GM18520 (cell line): ENCODE data around the gene CDH4.

ENCODE experiments used
- ATAC-seq: cut with Tn5 transposase; IDR thresholded peaks from one replicate; pipeline ENCODE4 v1.9.1; 2021; ENCODE audit not compliant: unreplicated experiment

Gene CDH4

DNA sequence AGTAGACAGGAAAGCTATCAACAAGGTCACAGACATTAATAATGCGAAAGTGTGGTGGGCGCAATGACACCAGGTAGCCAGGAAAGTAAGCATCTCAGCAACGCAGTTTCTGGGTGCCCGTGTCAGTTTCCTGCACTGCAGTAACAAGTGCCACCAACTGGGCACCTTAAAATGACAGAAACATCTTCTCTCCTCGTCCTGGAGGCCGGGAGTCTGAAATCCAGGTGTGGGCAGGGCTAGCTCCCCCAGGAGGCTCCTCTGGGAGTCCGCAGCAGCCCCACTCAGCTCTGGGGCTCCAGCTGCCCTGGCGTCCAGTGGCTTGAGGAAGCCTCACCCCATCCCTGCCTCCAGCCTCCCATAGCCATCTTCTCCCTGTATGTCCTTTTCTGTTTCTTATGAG is 426.4 kb downstream of the CDH4 start:
- ATAC-seq: no peak

DNA sequence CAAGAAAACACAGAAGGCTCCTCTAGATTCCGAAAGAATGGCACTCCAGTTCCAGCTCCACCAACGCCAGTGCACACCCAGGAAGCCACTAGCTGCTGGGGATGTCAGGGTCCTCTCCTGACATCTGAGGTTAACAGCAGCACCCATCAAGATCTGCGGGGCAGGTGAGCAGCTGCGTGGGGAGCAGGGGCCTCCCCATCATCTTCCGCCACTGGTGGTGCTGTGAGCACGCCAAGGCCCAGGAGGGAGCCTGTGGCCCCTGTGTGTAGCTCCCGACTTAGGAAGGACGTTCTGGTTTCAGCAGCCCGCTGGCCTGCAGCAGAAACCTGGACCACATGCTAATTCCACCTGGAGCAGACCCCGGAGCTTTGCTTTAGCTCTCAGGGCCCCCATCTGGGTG is 427.4 kb downstream of the CDH4 start:
- ATAC-seq: no peak

DNA sequence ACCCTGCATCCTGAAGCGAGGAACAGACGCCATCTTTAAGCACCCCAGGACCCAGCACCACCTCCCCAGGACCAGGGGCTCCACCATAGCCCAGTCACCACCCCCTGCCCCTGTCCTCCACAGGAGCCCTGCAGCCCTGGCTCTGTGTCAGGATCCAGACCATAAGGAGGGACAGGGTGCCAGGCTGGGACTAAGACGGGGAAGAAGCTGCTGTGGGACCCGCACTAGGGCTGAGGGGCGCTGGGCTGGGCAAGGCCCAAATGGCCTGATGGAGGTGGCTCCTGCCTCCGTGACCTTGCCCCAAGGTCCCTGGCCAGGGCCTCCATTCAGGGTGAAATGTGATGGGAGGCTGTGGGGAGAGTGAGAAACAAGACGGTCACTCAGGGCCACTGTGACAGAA is 428.0 kb downstream of the CDH4 start:
- ATAC-seq: no peak

DNA sequence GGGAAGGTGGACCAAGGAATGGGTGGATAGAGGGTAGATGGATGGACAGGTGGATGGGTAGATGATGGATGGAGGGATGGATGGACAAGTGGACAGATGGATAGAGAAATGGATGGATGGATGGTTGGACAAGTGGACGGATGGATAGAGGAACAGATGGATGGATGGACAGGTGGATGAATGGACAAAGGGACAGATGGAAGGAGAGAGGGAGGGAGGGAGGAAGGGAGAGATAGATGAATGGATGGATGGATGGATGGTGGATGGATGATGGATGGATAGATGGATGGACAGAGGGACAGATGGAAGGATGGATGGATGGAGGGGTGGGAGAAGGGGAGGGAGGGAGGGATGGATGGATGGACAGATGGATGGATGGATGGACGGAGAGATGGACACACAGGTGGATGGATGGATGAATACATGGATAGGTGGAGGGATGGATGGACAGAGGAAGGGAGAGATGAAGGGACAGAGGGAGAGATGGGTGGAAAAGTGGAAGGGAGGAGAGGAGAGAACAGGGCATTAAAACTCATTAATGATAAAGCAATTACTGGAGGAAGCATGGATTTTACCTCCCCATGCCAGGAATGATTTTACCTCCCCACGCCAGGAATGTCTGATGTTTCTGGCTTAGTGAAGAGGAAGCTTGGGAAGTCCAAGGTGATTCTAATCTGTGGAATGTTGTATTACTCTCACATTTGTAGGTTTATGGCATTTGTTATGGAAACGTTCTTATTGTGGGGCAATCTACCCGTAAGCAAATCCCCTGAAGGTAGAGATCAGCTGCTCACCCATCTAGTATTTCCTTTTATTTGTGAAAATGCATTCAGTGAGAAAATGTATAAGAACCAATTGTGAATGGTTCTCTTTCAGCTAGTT is 430.3 kb downstream of the CDH4 start:
- no peak for ATAC-seq

DNA sequence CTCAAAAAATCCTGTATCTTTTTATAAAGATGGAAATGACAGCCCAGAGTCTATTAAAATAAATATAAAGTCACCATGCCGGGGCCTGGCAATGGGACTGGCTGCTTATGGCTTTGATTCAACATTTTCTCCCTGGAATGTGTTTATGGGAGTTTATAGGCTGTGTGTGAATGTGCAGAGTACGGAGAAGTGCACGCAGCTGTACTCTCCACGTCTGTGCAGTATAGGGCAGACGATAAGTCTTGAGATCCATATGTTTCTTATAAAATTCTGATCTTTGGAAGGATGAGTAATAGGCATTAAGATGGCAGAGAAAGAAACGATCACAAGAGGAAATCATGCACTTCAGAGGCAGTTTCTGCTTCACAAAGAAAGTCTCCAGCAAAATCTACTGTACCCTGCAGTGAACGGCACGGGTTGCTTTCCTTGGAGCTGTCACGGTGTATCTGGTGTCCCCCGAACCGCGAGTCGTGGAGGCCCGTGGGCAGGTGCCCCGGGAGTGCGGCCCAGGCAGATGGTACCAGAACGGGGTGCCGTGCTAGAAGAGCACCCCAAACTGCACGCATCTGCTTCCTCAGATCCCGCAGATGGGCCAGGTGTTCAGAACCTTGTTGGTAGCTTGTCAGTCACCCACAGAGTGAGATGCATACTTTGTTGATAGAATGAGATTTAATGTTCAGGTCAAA is 431.1 kb downstream of the CDH4 start:
- no peak for ATAC-seq

DNA sequence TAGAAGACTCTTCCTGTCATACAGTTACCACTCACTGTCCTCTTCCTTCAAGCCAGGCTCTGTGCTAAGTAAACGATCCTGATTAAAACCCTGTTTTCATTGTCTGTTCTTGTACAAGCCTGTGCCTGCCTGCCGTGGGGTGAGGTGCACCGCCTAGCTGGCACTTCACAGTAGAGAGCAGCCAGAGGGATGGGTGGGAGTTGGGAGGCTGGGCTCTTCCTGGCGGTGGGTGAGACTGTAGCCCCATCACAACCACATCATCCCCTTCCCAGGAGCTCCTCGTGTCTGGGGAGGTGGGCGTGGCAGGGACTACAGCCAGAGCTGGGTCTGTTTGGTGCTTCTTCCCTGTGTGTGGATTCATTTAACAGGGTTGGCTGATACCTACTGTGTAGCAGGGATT is 431.7 kb downstream of the CDH4 start:
- ATAC-seq: no peak

DNA sequence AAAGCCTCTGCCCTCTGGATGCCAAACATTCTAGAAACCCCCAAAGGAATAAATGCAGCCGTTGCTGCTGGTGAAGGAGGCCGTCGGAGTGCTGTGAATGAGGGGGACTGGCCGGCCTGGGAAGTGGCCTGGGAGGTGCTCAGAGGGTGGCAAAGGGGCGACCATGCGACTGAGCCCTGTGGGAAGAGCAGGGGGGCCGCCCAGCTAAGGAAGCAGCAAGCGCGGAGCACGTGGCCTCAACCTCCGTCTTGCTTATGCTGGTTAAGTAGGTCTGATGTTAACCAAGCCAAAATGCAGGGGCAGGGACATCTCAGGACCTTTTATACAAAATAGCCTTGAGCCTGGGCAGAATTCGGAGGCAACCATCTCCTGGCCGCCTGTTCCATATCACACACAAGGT is 432.1 kb downstream of the CDH4 start:
- no peak for ATAC-seq

DNA sequence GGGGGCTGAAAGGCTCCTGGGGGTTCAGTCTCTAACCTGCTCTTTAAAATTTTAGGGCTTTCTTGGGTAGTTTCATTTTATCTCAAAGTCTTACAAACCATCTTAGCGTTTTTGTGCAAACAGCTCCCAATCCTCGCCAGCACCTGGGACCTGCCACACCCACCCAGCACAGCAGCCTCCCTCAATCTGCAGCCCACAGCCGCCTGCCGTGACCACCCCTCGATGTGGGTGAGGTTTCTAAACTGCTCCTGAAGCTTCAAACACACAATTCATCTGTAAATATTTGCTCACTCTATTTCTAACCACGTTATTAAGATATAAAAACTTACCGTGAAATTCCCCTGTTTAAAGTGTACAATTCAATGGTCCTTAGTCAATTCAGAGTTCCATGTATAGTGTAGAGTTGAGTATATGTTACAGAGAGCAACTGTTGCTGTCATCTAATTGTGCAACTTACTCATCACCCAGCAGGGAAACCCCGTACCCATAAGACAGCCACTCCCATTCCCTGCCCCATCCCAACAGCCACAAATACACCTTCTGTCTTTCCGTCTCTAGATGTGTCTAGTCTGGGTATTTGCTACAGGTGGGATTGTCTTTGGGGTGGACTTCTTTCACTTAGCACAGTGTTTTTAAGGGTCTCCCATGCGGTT is 432.6 kb downstream of the CDH4 start:
- ATAC-seq: no peak

DNA sequence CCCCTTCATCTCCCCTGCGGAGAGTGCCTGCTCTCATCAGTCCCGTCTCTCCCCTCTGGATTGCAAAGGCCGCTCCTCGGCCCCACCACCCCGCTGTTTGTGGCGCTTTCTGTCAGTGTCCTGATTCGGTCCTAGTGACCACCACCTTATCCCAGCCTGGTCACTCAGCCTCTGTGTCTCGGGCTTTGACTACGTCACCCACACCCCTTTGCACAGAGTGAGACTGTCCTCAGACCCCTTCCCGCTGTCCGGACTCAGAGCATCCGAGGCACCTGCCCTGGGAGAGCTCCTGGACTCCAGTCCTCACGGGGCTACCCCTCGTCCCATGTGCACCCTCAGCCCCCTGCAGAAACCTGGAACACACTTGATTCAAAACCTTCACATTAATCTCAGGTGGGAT is 433.4 kb downstream of the CDH4 start:
- ATAC-seq: no peak

DNA sequence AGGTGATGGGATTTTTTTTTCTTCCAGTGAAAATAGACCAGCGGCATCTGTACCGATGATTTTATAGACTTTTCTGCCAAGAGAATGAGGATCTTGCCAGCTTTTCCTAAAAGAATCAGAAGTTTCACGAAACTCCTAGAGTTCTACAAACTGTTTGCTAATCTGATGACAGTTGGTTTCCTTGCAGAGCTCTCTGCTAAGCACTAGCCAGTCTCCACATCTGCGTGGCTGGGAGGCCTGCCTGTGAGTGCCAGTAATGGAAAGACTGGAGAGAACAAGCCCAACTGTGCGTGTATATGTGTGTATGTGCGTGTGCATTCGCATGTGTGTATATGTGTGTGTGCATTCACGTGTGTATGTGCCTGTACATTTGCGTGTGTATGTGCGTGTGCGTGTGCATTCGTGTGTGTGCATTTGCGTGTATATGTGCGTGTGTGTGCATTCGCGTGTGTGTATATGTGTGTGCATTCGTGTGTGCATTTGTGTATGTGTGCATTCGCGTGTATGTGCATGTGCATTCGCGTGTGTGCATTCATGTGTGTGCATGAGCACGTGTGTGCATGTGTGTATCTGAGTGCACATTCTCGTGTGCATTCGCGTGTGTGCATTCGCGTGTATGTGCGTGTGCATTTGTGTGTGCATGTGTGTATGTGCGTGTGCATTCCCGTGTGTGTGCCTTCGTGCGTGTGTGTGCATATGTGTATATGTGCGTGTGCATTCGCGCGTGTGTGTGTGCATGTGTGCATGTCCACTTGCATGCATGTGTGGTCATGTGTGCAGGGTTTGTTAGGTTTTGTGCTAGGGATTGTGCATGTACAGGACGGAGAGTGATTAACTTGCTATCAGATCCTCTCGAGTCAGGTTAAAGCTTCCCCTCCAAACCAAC is 434.2 kb downstream of the CDH4 start:
- no peak for ATAC-seq

DNA sequence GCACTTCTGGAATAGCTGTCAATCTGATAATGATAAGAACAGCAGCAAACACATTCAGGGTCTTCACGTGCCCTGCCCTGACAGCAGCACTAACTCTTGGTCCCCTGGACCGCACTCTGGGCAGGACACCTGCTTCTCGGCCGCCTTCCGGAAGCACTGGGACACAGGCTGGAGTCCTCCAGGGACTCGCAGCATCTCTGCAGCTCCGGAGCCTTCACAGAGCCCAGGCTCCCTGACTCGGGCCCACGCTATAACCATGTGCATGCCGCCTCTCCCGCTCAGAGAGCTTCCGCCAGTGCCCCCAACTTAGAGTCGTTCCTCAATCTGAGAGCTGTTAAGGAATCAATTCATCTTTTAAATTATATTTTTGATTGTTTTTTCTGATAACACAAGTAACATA is 436.4 kb downstream of the CDH4 start:
- ATAC-seq: no peak

DNA sequence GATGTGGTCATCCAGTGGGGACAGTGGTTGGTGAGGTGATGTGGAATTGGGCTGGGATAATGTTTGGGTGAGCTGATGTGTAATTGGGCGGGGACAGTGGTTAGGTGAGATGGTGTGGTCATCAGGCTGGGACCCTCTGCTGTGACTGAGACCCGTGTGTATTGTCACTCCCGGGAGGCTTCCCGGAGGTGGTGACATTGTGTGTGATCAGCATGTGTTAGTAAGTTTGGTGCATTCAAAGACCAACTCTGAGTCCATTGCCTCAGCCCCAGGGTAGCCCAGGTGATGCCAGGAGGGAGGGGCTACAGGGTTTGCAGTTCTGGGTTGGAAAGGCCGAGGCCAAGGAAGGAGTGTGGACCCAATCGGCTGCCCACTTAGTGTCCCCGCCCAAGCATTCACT is 438.1 kb downstream of the CDH4 start:
- no peak for ATAC-seq

DNA sequence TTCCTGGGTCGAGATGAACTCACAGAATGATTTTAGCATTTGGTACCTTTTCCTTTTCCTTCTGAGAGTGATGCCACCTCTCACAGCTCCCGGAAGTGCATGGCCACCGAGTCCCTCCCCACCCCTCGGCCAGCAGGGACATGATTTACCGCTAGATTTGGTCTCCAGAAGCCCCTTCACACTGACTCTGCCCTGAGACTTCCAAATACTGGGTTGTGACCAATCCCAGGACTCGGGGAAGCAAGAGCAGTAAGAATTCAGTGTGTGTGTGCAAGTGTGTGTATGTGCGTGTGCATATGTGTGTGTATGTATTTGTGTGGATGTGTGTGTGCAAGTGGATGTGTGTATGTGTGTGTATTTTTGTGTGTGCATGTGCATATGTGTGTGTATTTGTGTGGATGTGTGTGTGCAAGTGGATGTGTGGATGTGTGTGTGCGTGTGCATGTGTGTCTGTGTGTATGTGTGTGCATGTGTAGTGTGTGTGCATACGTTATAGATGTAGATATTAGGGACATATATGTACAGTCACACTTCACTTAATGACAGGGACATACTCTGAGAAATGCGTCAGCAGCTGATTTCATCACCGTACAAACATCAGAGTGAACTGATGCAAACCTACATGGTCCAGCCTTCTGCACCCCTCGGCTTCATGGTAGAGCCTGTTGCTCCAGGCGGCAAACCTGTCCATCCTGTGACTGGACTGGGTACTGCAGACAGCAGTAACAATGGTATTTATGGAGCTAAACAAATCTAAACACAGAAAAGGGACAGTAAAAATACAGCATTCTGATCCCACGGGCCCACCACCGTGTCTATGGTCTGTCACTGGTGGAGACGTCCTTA is 439.2 kb downstream of the CDH4 start:
- ATAC-seq: no peak

DNA sequence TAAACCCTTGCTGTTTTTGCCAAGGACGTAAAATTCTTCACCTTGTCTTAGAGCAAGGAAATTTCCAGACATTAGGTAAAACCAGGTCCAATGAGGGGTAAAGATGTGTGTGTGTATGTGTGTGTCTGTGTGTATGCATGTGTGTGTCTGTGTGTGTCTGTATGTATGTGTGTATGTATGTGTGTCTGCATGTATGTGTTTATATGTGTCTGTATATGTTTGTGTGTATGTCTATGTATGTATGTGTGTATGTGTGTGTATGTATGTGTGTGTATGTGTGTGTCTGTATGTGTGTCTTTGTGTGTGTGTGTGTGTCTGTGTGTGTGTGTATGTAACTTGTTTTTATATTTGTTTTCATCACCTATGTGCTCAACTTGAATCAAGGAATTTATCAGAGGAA is 439.9 kb downstream of the CDH4 start:
- ATAC-seq: no peak

DNA sequence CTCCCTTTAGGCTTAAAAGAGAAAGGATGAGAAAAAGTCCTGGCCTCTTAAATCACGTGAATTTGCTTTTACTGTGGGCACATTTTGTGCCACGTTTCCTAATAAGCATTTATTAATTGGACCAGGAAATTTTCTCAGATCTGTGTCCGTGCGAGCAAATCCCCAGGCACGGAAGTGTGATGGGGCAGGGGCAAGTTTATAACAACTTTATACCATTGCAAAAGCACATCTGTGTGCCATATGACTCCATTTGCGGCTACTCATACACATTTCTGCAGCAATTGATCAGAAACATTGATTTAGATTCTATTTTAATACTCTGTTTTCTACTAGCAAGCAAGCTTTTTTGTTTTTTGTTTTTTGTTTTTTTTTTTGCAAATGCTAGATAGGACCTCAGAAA is 440.4 kb downstream of the CDH4 start:
- no peak for ATAC-seq

DNA sequence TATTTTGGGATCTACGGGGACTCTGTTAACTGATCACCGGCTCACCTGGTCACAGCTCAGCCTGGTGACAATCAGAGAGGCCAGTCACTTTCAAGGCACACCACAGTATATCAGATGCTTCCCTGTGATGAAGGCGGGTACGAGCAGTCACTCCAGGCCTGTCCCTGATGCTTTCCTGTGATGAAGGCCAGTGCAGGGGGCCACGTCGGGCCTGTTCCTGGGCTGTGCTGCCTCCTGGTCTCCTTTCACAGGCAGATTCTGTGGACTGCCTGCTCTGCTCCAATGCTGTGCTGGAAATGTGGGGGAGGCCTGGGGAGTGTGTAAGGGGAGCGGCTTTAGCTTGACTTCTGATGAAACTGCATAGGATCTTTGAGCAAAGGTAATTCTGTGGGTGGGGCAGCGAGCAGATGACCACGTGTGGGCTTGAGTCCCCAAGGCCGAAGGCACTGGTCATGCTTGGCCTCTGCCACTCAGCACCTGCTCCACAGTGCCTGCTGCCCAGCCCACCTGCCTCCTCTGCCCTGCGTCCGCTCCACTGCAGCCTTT is 441.1 kb downstream of the CDH4 start:
- ATAC-seq: no peak

DNA sequence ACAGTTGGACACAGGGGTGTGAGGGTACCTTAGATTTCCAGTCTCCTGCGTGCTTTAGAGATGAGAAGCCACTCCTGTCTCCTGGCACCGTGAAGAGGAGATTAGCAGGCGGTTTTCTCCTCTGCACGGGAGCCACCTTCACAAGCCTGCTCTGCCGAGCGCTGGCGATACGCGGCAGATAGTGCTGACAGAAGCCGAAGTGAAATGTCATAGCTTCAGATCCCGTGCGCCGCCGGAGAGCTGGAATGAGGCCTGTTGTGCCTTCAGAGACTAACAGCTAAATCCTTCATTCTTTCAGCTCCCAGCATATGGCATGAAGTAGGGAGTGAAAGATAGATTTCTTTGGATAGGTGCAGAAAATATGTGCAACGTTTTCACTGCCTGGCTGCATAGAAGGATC is 442.6 kb downstream of the CDH4 start:
- ATAC-seq: no peak

DNA sequence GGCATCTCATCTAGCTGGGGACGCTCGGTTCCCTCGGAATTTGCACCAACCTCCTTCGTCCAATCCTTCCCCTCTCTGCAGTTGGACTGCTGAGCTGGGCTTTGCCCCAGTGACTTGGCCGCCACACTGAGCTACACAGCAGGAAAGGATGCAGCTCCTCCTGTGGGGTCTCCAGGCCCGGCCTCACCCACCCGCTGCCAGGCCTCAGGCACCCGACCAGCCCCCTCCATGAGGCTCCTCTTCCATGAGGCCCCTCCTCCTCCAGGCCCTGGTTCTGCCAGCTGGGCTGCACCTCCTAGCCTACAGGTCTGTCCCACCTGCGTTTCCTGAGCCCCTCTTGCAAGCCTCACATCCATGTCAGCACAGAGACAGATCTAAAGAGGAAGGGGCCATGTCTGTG is 443.7 kb downstream of the CDH4 start:
- ATAC-seq: no peak

DNA sequence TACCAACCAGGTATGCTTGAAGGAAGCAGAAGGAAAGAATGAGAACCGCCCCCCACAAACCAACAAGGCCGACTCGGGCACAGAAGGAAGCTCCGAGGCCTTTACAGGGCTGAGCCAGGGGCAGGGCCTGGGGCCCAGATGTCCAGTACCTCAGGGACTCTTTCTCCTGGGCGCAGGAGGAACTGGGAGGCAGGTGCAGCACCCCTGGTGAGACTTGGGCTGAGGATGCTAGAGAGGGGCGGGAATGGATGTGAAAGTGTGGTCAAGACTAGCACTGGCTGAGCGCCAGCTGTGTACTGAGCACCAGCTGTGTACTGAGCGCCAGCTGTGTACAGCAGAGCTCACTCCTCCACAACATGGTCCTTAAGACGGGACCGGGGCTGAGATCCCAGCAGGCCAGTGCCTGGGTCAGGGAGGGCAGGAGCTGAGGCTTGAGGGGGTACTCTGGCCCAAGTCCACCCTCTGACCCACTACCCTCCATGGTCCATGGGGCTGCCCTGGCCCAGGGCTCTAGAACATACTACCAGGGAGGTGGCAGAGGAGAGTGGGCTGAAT is 444.2 kb downstream of the CDH4 start:
- ATAC-seq: no peak
